HepG2 (cell line): ENCODE data around the gene MRFAP1L1. TPM values are rescaled to one million over a fixed set of nuclear protein-coding genes. Genes with fewer than 3 reads are reported as not detected.
A peak's percentile ranks its signal among the peaks of the same experiment; 100 is the strongest.

Experiments
- ATF7 ChIP-seq, 2 experiments: fragments of 450-650 bp in 1 of 2; sonication (generic) in 1 of 2; formaldehyde crosslinking in 1 of 2; IDR thresholded peaks; 2 replicates each; pipeline versions ENCODE4 v1.4.0 to v1.6.1; 2016 to 2020; ENCODE audit warnings: antibody characterized with exemption in 1 of 2, mild to moderate bottlenecking in 1 of 2, missing genetic modification reagents in 1 of 2
- E2F2 ChIP-seq: sonication (generic); formaldehyde crosslinking; IDR thresholded peaks from 2 replicates; pipeline ENCODE4 v1.4.0; 2020; ENCODE audit warnings: missing genetic modification reagents, borderline replicate concordance
- ETS1 ChIP-seq: sonication (generic); formaldehyde crosslinking; IDR thresholded peaks from 2 replicates; pipeline ENCODE4 v1.4.0; 2020; ENCODE audit warnings: missing genetic modification reagents
- HNRNPLL ChIP-seq: fragments of 200-400 bp; formaldehyde crosslinking; IDR thresholded peaks from 2 replicates; pipeline ENCODE4 v1.6.1; 2017; ENCODE audit warnings: mild to moderate bottlenecking, low read depth, low read length; ENCODE audit not compliant: poor library complexity, severe bottlenecking
- KIAA2018 ChIP-seq: sonication (generic); formaldehyde crosslinking; IDR thresholded peaks from 2 replicates; pipeline ENCODE4 v1.5.0; 2020; ENCODE audit warnings: mild to moderate bottlenecking, missing genetic modification reagents, borderline replicate concordance
- MED13 ChIP-seq: sonication (generic); formaldehyde crosslinking; IDR thresholded peaks from 2 replicates; pipeline ENCODE4 v1.5.0; 2020; ENCODE audit warnings: missing genetic modification reagents
- NFRKB ChIP-seq: fragments of 450-650 bp; IDR thresholded peaks from 2 replicates; pipeline ENCODE4 v1.6.1; 2017
- NONO ChIP-seq, 2 experiments: fragments of 450-650 bp in 1 of 2; sonication (generic) in 1 of 2; formaldehyde crosslinking in 1 of 2; IDR thresholded peaks in 1 of 2; conservative IDR thresholded peaks in 1 of 2; 2 replicates each; pipeline versions ENCODE4 v1.6.1 to v1.8.0; 2017 to 2022; ENCODE audit warnings: mild to moderate bottlenecking in 1 of 2, missing genetic modification reagents in 1 of 2, moderate library complexity in 1 of 2
- TFAP4 ChIP-seq: sonication (generic); IDR thresholded peaks from 2 replicates; pipeline ENCODE4 v1.6.1; 2016; ENCODE audit warnings: low read depth, borderline replicate concordance
- ZFP36L1 ChIP-seq: sonication (generic); formaldehyde crosslinking; IDR thresholded peaks from 2 replicates; pipeline ENCODE4 v1.8.0; 2022; ENCODE audit warnings: mild to moderate bottlenecking, missing genetic modification reagents, moderate library complexity
- ZNF354B ChIP-seq: sonication (generic); formaldehyde crosslinking; IDR thresholded peaks from 2 replicates; pipeline ENCODE4 v1.8.0; 2022; ENCODE audit warnings: mild to moderate bottlenecking, missing genetic modification reagents
- ZNF761 ChIP-seq: sonication (generic); formaldehyde crosslinking; conservative IDR thresholded peaks from 2 replicates; pipeline ENCODE4 v1.4.0; 2020; ENCODE audit warnings: mild to moderate bottlenecking, missing genetic modification reagents
- polyA plus RNA-seq, 8 experiments: library from polyadenylated mRNA; depleted of rRNA in 3 of 8; stranded (reverse) in 7 of 8; unstranded in 1 of 8; fragments of >200 nt; fragmentation: Illumina TruSeq in 4 of 8; extraction: Trizol in 4 of 8; gene quantifications; 2 replicates each; pipeline versions ENCODE4 v1.2.1 to v1.2.3, GENCODE V29; 2011 to 2016; ENCODE audit warnings: low read depth in 4 of 8, missing spikeins in 1 of 8, mixed read lengths in 1 of 8; ENCODE audit not compliant: insufficient read depth in 1 of 8
- total RNA-seq, 5 experiments: library from RNA; depleted of rRNA; stranded (reverse); fragments of >200 nt; fragmentation: Illumina TruSeq; extraction: Trizol; gene quantifications; 2 replicates each; pipeline ENCODE4 v1.2.3, GENCODE V29; 2016; ENCODE audit warnings: low read depth in 1 of 5
- TF ChIP-seq, protein P1 (sequence below): sonication (generic); formaldehyde crosslinking; IDR thresholded peaks from 2 replicates; pipeline ENCODE4 v1.4.0; 2020; ENCODE audit warnings: missing genetic modification reagents

MRFAP1L1 gene
- total and polyA plus RNA-seq, 2 of the 13 experiments (the other 11 are each of a cell fraction or from before 2014, with no cell fraction given) = 44.8 to 76.6 TPM

DNA sequence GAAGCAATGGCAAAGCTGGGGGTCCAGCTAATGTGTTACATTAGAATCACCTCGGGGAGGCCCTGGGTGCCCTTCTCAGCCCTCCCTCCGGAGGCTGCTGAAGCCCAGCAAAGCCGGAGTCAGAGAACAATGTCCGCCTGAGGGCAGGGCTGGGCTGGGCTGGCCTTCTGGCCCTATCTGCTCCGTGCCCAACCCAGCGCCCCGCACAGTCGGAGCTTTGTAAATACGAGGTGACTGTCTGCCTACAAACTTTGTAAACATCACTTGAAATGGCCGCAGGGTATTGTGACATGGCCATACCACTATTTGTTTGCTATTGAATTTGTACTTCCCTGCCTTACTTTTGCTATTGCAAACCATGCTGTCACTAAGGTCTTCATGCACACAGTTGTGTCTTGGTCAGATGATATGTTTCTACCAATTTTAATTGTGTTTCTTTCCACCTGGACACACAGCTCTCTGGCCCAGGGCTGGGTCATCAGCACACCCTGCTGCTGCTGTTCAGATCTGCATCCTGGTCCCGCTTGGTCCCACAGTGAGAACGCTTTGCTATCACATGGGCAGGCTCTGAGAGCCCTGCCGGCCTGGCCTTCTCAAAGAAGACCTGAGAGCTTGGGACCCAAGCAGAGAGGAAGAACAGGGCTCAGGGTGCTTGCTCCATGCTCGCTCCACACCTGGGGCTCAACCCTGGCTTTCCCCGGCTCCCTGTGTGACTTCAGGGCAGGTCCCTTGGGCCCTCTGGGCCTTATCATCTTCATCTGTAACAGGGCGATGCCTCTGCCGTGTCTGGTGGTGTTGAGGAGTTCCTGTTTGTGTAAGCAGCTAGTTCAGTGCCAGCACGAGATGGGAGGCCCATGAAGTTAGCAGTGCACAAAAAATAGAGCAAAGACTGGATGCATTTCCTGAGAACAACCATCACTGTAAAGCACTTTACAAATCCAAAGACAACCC lies 13.7 kb downstream of the MRFAP1L1 start (continued):
- TF ChIP-seq NONO (IDR thresholded peaks at IDR 0.05) = no peak
- TF ChIP-seq NONO (CRISPR knock-in tag; conservative IDR thresholded peaks at IDR 0.05) = no peak
- no peak for TF ChIP-seq ETS1 (CRISPR knock-in tag)
- 0 out of 2 replicates have a peak, but pooled peaks have one; percentile 2 for TF ChIP-seq ATF7 (IDR thresholded peaks at IDR 0.05)
- TF ChIP-seq ATF7 (CRISPR knock-in tag; IDR thresholded peaks at IDR 0.05) = 0 out of 2 replicates have a peak, but pooled peaks have one; percentile 39
- no peak for TF ChIP-seq E2F2 (CRISPR knock-in tag)
- no peak for TF ChIP-seq KIAA2018
- no peak for TF ChIP-seq ZNF761
- no peak for TF ChIP-seq ZNF354B
- TF ChIP-seq HNRNPLL = peak; percentile 15
- no peak for TF ChIP-seq NFRKB
- TF ChIP-seq MED13 (CRISPR knock-in tag) = peak; percentile 71; the same call in 1 of the 2 replicates
- peak; percentile 68; the same call in 1 of the 2 replicates for TF ChIP-seq TFAP4
- TF ChIP-seq, protein P1, sequence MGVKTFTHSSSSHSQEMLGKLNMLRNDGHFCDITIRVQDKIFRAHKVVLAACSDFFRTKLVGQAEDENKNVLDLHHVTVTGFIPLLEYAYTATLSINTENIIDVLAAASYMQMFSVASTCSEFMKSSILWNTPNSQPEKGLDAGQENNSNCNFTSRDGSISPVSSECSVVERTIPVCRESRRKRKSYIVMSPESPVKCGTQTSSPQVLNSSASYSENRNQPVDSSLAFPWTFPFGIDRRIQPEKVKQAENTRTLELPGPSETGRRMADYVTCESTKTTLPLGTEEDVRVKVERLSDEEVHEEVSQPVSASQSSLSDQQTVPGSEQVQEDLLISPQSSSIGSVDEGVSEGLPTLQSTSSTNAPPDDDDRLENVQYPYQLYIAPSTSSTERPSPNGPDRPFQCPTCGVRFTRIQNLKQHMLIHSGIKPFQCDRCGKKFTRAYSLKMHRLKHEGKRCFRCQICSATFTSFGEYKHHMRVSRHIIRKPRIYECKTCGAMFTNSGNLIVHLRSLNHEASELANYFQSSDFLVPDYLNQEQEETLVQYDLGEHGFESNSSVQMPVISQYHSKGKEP (CRISPR knock-in tag) = no peak
- no peak; the same call in 1 of the 2 replicates for TF ChIP-seq ZFP36L1
